ENCODE results near the gene SEMA3D.
A peak's percentile ranks its signal among the peaks of the same experiment; 100 is the strongest.

The SEMA3D gene

GRCh38 chr7:85078181-85078580 lies 108.7 kb downstream of the SEMA3D start:
- Histone ChIP-seq H3K9me3 (ENCODE audit: control insufficient read depth, low read length) (no peaks in the 10 kb centered on the region), H3K36me3 (ENCODE audit: control insufficient read depth, insufficient read depth, low read length, severe bottlenecking) (no peaks in the 10 kb centered on the region), H3K4me1 (ENCODE audit: control insufficient read depth, insufficient read depth, low read length) (no peaks in the 10 kb centered on the region), H3K9ac (ENCODE audit: low read length) (no peak overlapping the region), H3K27me3 (replicated peaks; ENCODE audit: control insufficient read depth, insufficient read depth, low read length) (no peaks in the 10 kb centered on the region), H3K4me3 (ENCODE audit: low read length) (no peak overlapping the region)
- no peak for DNase-seq (ENCODE audit: low read depth)

GRCh38 chr7:85075864-85076263 lies 111.0 kb downstream of the SEMA3D start:
- Histone ChIP-seq H3K4me3 (ENCODE audit: low read length) (no peak overlapping the region), H3K36me3 (ENCODE audit: control insufficient read depth, insufficient read depth, low read length, severe bottlenecking) (no peaks in the 10 kb centered on the region), H3K9ac (ENCODE audit: low read length) (no peak overlapping the region), H3K27me3 (replicated peaks; ENCODE audit: control insufficient read depth, insufficient read depth, low read length) (no peaks in the 10 kb centered on the region), H3K4me1 (ENCODE audit: control insufficient read depth, insufficient read depth, low read length) (no peaks in the 10 kb centered on the region), H3K9me3 (ENCODE audit: control insufficient read depth, low read length) (no peaks in the 10 kb centered on the region)
- DNase-seq (ENCODE audit: low read depth), result no peak

GRCh38 chr7:85074992-85075391 lies 111.9 kb downstream of the SEMA3D start:
- Histone ChIP-seq H3K9ac (ENCODE audit: low read length) (no peak overlapping the region), H3K36me3 (ENCODE audit: control insufficient read depth, insufficient read depth, low read length, severe bottlenecking) (no peaks in the 10 kb centered on the region), H3K4me3 (ENCODE audit: low read length) (no peak overlapping the region), H3K27me3 (replicated peaks; ENCODE audit: control insufficient read depth, insufficient read depth, low read length) (no peaks in the 10 kb centered on the region), H3K4me1 (ENCODE audit: control insufficient read depth, insufficient read depth, low read length) (no peaks in the 10 kb centered on the region), H3K9me3 (ENCODE audit: control insufficient read depth, low read length) (no peaks in the 10 kb centered on the region)
- DNase-seq (ENCODE audit: low read depth), result peak; percentile 46

GRCh38 chr7:85074016-85074415 lies 112.8 kb downstream of the SEMA3D start:
- H3K27me3 ChIP-seq (replicated peaks; ENCODE audit: control insufficient read depth, insufficient read depth, low read length), result no peaks in the 10 kb centered on the region

GRCh38 chr7:85070967-85071628 lies 115.8 kb downstream of the SEMA3D start:
- no peak overlapping the region for H3K9ac ChIP-seq (ENCODE audit: low read length)
- DNase-seq (ENCODE audit: low read depth), result peak; percentile 73
- H3K9me3 ChIP-seq (ENCODE audit: control insufficient read depth, low read length), result no peaks in the 10 kb centered on the region
- no peak overlapping the region for H3K4me3 ChIP-seq (ENCODE audit: low read length)
- H3K36me3 ChIP-seq (ENCODE audit: control insufficient read depth, insufficient read depth, low read length, severe bottlenecking), result no peaks in the 10 kb centered on the region
- H3K4me1 ChIP-seq (ENCODE audit: control insufficient read depth, insufficient read depth, low read length), result peaks cover 4% of the 10 kb centered on the region
- peaks cover 4% of the 10 kb centered on the region for H3K27me3 ChIP-seq (replicated peaks; ENCODE audit: control insufficient read depth, insufficient read depth, low read length)

More at GRCh38 chr7:85074016-85074415, 112.8 kb downstream of the SEMA3D start:
- H3K9me3 ChIP-seq (ENCODE audit: control insufficient read depth, low read length), result no peaks in the 10 kb centered on the region
- no peaks in the 10 kb centered on the region for H3K36me3 ChIP-seq (ENCODE audit: control insufficient read depth, insufficient read depth, low read length, severe bottlenecking)
- H3K4me3 ChIP-seq (ENCODE audit: low read length), result no peak overlapping the region
- no peak overlapping the region for H3K9ac ChIP-seq (ENCODE audit: low read length)
- DNase-seq (ENCODE audit: low read depth), result peak; percentile 14
- no peaks in the 10 kb centered on the region for H3K4me1 ChIP-seq (ENCODE audit: control insufficient read depth, insufficient read depth, low read length)

- H3K27me3 ChIP-seq (replicated peaks; ENCODE audit: control insufficient read depth, insufficient read depth, low read length), result peaks cover 4% of the 10 kb centered on the region
- peak; percentile 91 for DNase-seq (ENCODE audit: low read depth)
- H3K36me3 ChIP-seq (ENCODE audit: control insufficient read depth, insufficient read depth, low read length, severe bottlenecking), result no peaks in the 10 kb centered on the region
- H3K4me1 ChIP-seq (ENCODE audit: control insufficient read depth, insufficient read depth, low read length), result peaks cover 17% of the 10 kb centered on the region
- H3K9me3 ChIP-seq (ENCODE audit: control insufficient read depth, low read length), result no peaks in the 10 kb centered on the region
- no peak overlapping the region for H3K4me3 ChIP-seq (ENCODE audit: low read length)
- no peak overlapping the region for H3K9ac ChIP-seq (ENCODE audit: low read length)
Observed at GRCh38 chr7:85068799-85069198, 118.1 kb downstream of the SEMA3D start.

GRCh38 chr7:85067371-85067770 lies 119.5 kb downstream of the SEMA3D start:
- no peak for DNase-seq (ENCODE audit: low read depth)
- H3K9ac ChIP-seq (ENCODE audit: low read length), result no peak overlapping the region
- no peaks in the 10 kb centered on the region for H3K36me3 ChIP-seq (ENCODE audit: control insufficient read depth, insufficient read depth, low read length, severe bottlenecking)
- peaks cover 17% of the 10 kb centered on the region for H3K4me1 ChIP-seq (ENCODE audit: control insufficient read depth, insufficient read depth, low read length)
- H3K27me3 ChIP-seq (replicated peaks; ENCODE audit: control insufficient read depth, insufficient read depth, low read length), result peaks cover 18% of the 10 kb centered on the region
- no peak overlapping the region for H3K4me3 ChIP-seq (ENCODE audit: low read length)
- no peaks in the 10 kb centered on the region for H3K9me3 ChIP-seq (ENCODE audit: control insufficient read depth, low read length)

GRCh38 chr7:85065888-85066485 lies 120.9 kb downstream of the SEMA3D start:
- Histone ChIP-seq H3K4me1 (ENCODE audit: control insufficient read depth, insufficient read depth, low read length) (peaks cover 17% of the 10 kb centered on the region), H3K4me3 (ENCODE audit: low read length) (no peak overlapping the region), H3K36me3 (ENCODE audit: control insufficient read depth, insufficient read depth, low read length, severe bottlenecking) (no peaks in the 10 kb centered on the region), H3K9me3 (ENCODE audit: control insufficient read depth, low read length) (no peaks in the 10 kb centered on the region), H3K27me3 (replicated peaks; ENCODE audit: control insufficient read depth, insufficient read depth, low read length) (peaks cover 30% of the 10 kb centered on the region), H3K9ac (ENCODE audit: low read length) (no peak overlapping the region)
- DNase-seq (ENCODE audit: low read depth), result no peak

- DNase-seq (ENCODE audit: low read depth), result peak; percentile 64
- Histone ChIP-seq H3K9ac (ENCODE audit: low read length) (no peak overlapping the region), H3K4me3 (ENCODE audit: low read length) (no peak overlapping the region), H3K27me3 (replicated peaks; ENCODE audit: control insufficient read depth, insufficient read depth, low read length) (peaks cover 30% of the 10 kb centered on the region), H3K36me3 (ENCODE audit: control insufficient read depth, insufficient read depth, low read length, severe bottlenecking) (no peaks in the 10 kb centered on the region), H3K9me3 (ENCODE audit: control insufficient read depth, low read length) (no peaks in the 10 kb centered on the region), H3K4me1 (ENCODE audit: control insufficient read depth, insufficient read depth, low read length) (peaks cover 17% of the 10 kb centered on the region)
Observed at GRCh38 chr7:85065306-85065705, 121.5 kb downstream of the SEMA3D start.

GRCh38 chr7:85062651-85063050 lies 124.2 kb downstream of the SEMA3D start:
- Histone ChIP-seq H3K36me3 (ENCODE audit: control insufficient read depth, insufficient read depth, low read length, severe bottlenecking) (no peaks in the 10 kb centered on the region), H3K9me3 (ENCODE audit: control insufficient read depth, low read length) (no peaks in the 10 kb centered on the region), H3K27me3 (replicated peaks; ENCODE audit: control insufficient read depth, insufficient read depth, low read length) (peaks cover 30% of the 10 kb centered on the region), H3K9ac (ENCODE audit: low read length) (no peak overlapping the region), H3K4me3 (ENCODE audit: low read length) (no peak overlapping the region), H3K4me1 (ENCODE audit: control insufficient read depth, insufficient read depth, low read length) (peaks cover 14% of the 10 kb centered on the region)
- no peak for DNase-seq (ENCODE audit: low read depth)

GRCh38 chr7:85061456-85061855 lies 125.4 kb downstream of the SEMA3D start:
- H3K9ac ChIP-seq (ENCODE audit: low read length), result no peak overlapping the region
- no peaks in the 10 kb centered on the region for H3K9me3 ChIP-seq (ENCODE audit: control insufficient read depth, low read length)
- H3K36me3 ChIP-seq (ENCODE audit: control insufficient read depth, insufficient read depth, low read length, severe bottlenecking), result no peaks in the 10 kb centered on the region
- H3K4me3 ChIP-seq (ENCODE audit: low read length), result no peak overlapping the region
- peaks cover 26% of the 10 kb centered on the region for H3K27me3 ChIP-seq (replicated peaks; ENCODE audit: control insufficient read depth, insufficient read depth, low read length)
- no peak for DNase-seq (ENCODE audit: low read depth)
- peaks cover 14% of the 10 kb centered on the region for H3K4me1 ChIP-seq (ENCODE audit: control insufficient read depth, insufficient read depth, low read length)
